DMS 273 (cell line): ENCODE results near the gene NRXN3.

Experiments
- DNase-seq: peaks from one replicate; lab custom pipeline; 2025; ENCODE audit not compliant: unreplicated experiment; lab: John Stamatoyannopoulos, UW

NRXN3 gene

GRCh38 chr14:79270361-79270760 is 1100.2 kb downstream of the NRXN3 start:
- DNase-seq: no peak

- DNase-seq: no peak
Observed at GRCh38 chr14:79271122-79271521, 1100.9 kb downstream of the NRXN3 start.

- DNase-seq: peak; percentile 28
Observed at GRCh38 chr14:79274641-79275291, 1104.6 kb downstream of the NRXN3 start.

- DNase-seq: peak; percentile 5
Observed at GRCh38 chr14:79275292-79275655, 1105.1 kb downstream of the NRXN3 start.

- no peak for DNase-seq
Observed at GRCh38 chr14:79278286-79278797, 1108.2 kb downstream of the NRXN3 start.

- peak; percentile 97 for DNase-seq
Observed at GRCh38 chr14:79278798-79279644, 1108.8 kb downstream of the NRXN3 start.

GRCh38 chr14:79279645-79280597 is 1109.7 kb downstream of the NRXN3 start:
- peak; percentile 68 for DNase-seq

GRCh38 chr14:79281244-79282152 is 1111.3 kb downstream of the NRXN3 start:
- DNase-seq: peak; percentile 5

- DNase-seq: peak; percentile 32
Observed at GRCh38 chr14:79284621-79285020, 1114.4 kb downstream of the NRXN3 start.

GRCh38 chr14:79285263-79285662 is 1115.1 kb downstream of the NRXN3 start:
- no peak for DNase-seq

GRCh38 chr14:79287976-79288375 is 1117.8 kb downstream of the NRXN3 start:
- DNase-seq: no peak

GRCh38 chr14:79293482-79294177 is 1123.5 kb downstream of the NRXN3 start:
- peak; percentile 42 for DNase-seq

- no peak for DNase-seq
Observed at GRCh38 chr14:79294499-79294898, 1124.3 kb downstream of the NRXN3 start.

- no peak for DNase-seq
Observed at GRCh38 chr14:79295385-79295784, 1125.2 kb downstream of the NRXN3 start.

- DNase-seq: no peak
Observed at GRCh38 chr14:79298373-79298772, 1128.2 kb downstream of the NRXN3 start.

GRCh38 chr14:79299162-79299561 is 1129.0 kb downstream of the NRXN3 start:
- no peak for DNase-seq

GRCh38 chr14:79304279-79304678 is 1134.1 kb downstream of the NRXN3 start:
- DNase-seq: no peak

- DNase-seq: no peak
Observed at GRCh38 chr14:79306546-79306945, 1136.4 kb downstream of the NRXN3 start.

- DNase-seq: no peak
Observed at GRCh38 chr14:79318371-79318770, 1148.2 kb downstream of the NRXN3 start.
